DND-41 (cell line): ENCODE data around the gene GNE.
A peak's percentile ranks its signal among the peaks of the same experiment; 100 is the strongest.

Experiments
- ATAC-seq: fragments of 200-7000 bp; cut with Tn5 transposase; 3 replicates; pipeline ENCODE4 v1.9.1; 2021; ENCODE audit warnings: low read depth; ENCODE audit not compliant: insufficient read depth
- DNase-seq: peaks from one replicate; pipeline ENCODE4 v3.0.0-alpha.2; 2020
- H2AFZ ChIP-seq: 2 replicates; pipeline ENCODE4 v1.6.0; 2012; ENCODE audit warnings: low read depth, low read length
- H3K27ac ChIP-seq: 2 replicates; pipeline ENCODE4 v1.5.1; 2012; ENCODE audit warnings: low read length, inconsistent platforms
- H3K27me3 ChIP-seq: fragments of 200-600 bp; sonication (generic); 2 replicates; pipeline ENCODE4 v1.6.0; 2012; ENCODE audit warnings: low read length, mild to moderate bottlenecking, inconsistent platforms; ENCODE audit not compliant: insufficient read depth, poor library complexity
- H3K36me3 ChIP-seq: 2 replicates; pipeline ENCODE4 v1.5.1; 2012; ENCODE audit warnings: low read length, inconsistent platforms; ENCODE audit not compliant: insufficient read depth
- H3K4me1 ChIP-seq: 2 replicates; pipeline ENCODE4 v1.5.1; 2012; ENCODE audit warnings: mild to moderate bottlenecking, low read length; ENCODE audit not compliant: insufficient read depth
- H3K4me2 ChIP-seq: 2 replicates; pipeline ENCODE4 v1.6.0; 2012; ENCODE audit warnings: mild to moderate bottlenecking, moderate library complexity, low read length, inconsistent platforms; ENCODE audit not compliant: insufficient read depth
- H3K4me3 ChIP-seq, 2 experiments: fragments of 200-600 bp in 1 of 2; shearing (Covaris generic) in 1 of 2; 2 replicates each; pipeline ENCODE4 v1.5.1; 2012 to 2016; ENCODE audit warnings: inconsistent platforms in 2 of 2, low read length in 2 of 2, mild to moderate bottlenecking in 2 of 2, low read depth in 1 of 2, moderate library complexity in 1 of 2
- H3K79me2 ChIP-seq: 2 replicates; pipeline ENCODE4 v1.6.0; 2012; ENCODE audit warnings: low read length, inconsistent platforms; ENCODE audit not compliant: insufficient read depth
- H3K9ac ChIP-seq: 2 replicates; pipeline ENCODE4 v1.6.0; 2012; ENCODE audit warnings: low read depth, mild to moderate bottlenecking, inconsistent platforms, low read length, moderate library complexity
- H3K9me3 ChIP-seq: 2 replicates; pipeline ENCODE4 v1.5.1; 2012; ENCODE audit warnings: low read length, moderate library complexity, mild to moderate bottlenecking, inconsistent platforms; ENCODE audit not compliant: insufficient read depth, severe bottlenecking
- H4K20me1 ChIP-seq: 2 replicates; pipeline ENCODE4 v1.6.0; 2012; ENCODE audit warnings: low read length; ENCODE audit not compliant: insufficient read depth
- CTCF ChIP-seq: IDR thresholded peaks from 2 replicates; pipeline ENCODE4 v1.5.1; 2012; ENCODE audit warnings: borderline replicate concordance, low read length, moderate library complexity, mild to moderate bottlenecking; ENCODE audit not compliant: poor library complexity, severe bottlenecking; ENCODE audit errors: extremely low read depth
- EZH2 ChIP-seq: IDR thresholded peaks from 3 replicates; pipeline ENCODE4 v1.6.1; 2012; ENCODE audit warnings: borderline replicate concordance, low read depth, mild to moderate bottlenecking, moderate library complexity, low read length, inconsistent platforms; ENCODE audit not compliant: severe bottlenecking

GNE gene

DNA sequence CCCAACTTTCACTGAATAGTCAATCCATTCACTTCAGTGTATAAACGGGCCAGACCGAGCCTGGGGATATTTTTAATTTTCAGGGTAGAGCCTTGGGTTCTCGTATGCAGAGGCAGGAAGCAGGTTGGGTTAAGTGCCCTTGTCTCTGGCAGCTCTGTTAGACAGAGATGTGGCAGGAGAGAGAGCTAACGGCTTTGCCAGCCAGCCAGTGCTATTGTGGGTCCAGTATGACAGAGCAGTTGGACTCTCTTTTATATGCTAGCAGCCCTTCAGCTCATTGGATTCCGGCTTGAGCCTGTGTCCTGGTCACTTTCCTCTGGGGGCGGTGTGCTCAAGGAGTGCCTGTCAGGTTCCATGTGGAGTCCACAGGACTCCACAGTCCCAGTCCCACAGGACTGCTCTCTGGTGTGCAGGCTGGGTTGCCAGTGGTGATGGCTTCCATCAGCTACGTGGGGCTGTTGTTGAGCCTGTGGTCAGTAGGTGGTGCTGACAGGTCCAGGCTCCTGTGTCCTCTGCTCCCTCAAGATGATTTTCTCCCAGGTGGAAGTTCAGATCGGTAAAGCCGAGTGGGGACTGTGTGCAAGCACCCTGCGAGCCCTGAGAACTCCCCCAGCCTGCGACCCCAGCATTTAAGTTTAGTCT lies 53.2 kb downstream of the GNE start:
- Histone ChIP-seq H4K20me1 (peaks cover 43% of the 10 kb centered on the region), H3K79me2 (peaks cover 70% of the 10 kb centered on the region), H3K27ac (no peak overlapping the region), H3K9me3 (no peaks in the 10 kb centered on the region), H3K4me1 (no peaks in the 10 kb centered on the region), H3K9ac (no peak overlapping the region), H2AFZ (no peak overlapping the region), H3K4me2 (no peak overlapping the region), H3K36me3 (peaks cover 97% of the 10 kb centered on the region), H3K4me3 (no peak overlapping the region), H3K27me3 (no peaks in the 10 kb centered on the region)
- ATAC-seq (no peak), DNase-seq (no peak)
- TF ChIP-seq CTCF, result peak; percentile 3
- no peak for TF ChIP-seq EZH2

DNA sequence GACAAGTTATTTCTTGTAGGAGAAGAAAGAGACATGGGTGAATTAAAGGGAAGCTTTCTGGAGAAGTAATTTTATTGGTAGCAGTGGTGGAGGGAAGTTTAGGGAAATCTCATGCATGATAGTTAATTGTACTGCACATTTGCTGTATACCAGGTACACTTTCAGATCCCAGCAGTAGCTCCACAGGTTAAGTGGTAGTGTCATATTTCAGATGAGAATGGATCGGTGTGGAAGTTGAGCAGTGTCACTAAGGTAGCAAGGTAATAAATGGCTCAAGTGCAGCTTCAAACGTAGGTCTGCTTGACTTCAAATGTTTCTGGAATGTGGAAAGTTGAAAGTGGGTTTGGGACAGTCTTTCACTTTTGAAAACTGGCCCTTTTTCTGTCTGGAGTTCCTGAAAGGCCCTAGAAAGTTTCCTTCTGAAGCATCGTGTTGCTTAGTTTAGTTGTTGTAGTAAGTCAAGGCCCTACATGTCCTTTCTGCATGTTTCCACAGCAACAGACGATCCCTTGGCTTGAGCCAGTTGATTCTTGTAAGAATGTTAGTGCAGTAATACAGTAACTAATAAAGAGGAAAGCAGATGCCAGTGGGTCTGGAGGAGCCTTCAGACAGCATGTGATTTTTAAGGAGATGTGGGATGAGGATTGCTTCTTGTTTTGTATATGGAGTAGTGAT lies 63.8 kb downstream of the GNE start:
- DNase-seq, result no peak
- Histone ChIP-seq H3K9me3 (no peaks in the 10 kb centered on the region), H3K4me3 (no peak overlapping the region), H3K36me3 (peaks cover 48% of the 10 kb centered on the region), H3K4me1 (peaks cover 38% of the 10 kb centered on the region), H4K20me1 (peaks cover 44% of the 10 kb centered on the region), H3K9ac (no peak overlapping the region), H3K27me3 (no peaks in the 10 kb centered on the region), H3K27ac (no peak overlapping the region), H3K4me2 (peak overlapping the region; percentile 23; the same call in 1 of the 2 replicates), H3K79me2 (peaks cover 76% of the 10 kb centered on the region), H2AFZ (no peak overlapping the region)
- ATAC-seq, result no peak
- TF ChIP-seq EZH2 (no peak), CTCF (no peak)

- peaks cover 71% of the 10 kb centered on the region for H3K79me2 ChIP-seq
- H3K27me3 ChIP-seq, result no peaks in the 10 kb centered on the region
- H2AFZ ChIP-seq, result no peak overlapping the region
- peaks cover 35% of the 10 kb centered on the region for H3K36me3 ChIP-seq
- ATAC-seq, result no peak
- TF ChIP-seq CTCF, result no peak
- no peak for TF ChIP-seq EZH2
- H3K4me3 ChIP-seq, result peak overlapping the region; percentile 54 to 96; a peak in 1 of 4 replicates
- peaks cover 44% of the 10 kb centered on the region for H4K20me1 ChIP-seq
- DNase-seq, result no peak
- peak overlapping the region; percentile 89; the same call in 1 of the 2 replicates for H3K27ac ChIP-seq
- peak overlapping the region; percentile 92; the same call in 1 of the 2 replicates for H3K9ac ChIP-seq
- peak overlapping the region; percentile 81 for H3K4me2 ChIP-seq
- no peaks in the 10 kb centered on the region for H3K9me3 ChIP-seq
- H3K4me1 ChIP-seq, result peaks cover 38% of the 10 kb centered on the region
Measured at GRCh38 chr9:36193023-36193422, 65.2 kb downstream of the GNE start.
